GM18868 (cell line): ENCODE results near the gene IGSF9B.
A peak's percentile ranks its signal among the peaks of the same experiment; 100 is the strongest.

Source experiments
- ATAC-seq: cut with Tn5 transposase; IDR thresholded peaks from one replicate; pipeline ENCODE4 v1.9.1; 2021; ENCODE audit warnings: mild to moderate bottlenecking, moderate library complexity; ENCODE audit not compliant: unreplicated experiment

The IGSF9B gene

GRCh38 chr11:133955081-133955891, 1.5 kb downstream of the IGSF9B start:
- no peak for ATAC-seq

- no peak for ATAC-seq
These were observed 2.8 kb downstream of the IGSF9B start for GRCh38 chr11:133953999-133954398.

GRCh38 chr11:133953547-133953946, 3.2 kb downstream of the IGSF9B start:
- no peak for ATAC-seq

DNA sequence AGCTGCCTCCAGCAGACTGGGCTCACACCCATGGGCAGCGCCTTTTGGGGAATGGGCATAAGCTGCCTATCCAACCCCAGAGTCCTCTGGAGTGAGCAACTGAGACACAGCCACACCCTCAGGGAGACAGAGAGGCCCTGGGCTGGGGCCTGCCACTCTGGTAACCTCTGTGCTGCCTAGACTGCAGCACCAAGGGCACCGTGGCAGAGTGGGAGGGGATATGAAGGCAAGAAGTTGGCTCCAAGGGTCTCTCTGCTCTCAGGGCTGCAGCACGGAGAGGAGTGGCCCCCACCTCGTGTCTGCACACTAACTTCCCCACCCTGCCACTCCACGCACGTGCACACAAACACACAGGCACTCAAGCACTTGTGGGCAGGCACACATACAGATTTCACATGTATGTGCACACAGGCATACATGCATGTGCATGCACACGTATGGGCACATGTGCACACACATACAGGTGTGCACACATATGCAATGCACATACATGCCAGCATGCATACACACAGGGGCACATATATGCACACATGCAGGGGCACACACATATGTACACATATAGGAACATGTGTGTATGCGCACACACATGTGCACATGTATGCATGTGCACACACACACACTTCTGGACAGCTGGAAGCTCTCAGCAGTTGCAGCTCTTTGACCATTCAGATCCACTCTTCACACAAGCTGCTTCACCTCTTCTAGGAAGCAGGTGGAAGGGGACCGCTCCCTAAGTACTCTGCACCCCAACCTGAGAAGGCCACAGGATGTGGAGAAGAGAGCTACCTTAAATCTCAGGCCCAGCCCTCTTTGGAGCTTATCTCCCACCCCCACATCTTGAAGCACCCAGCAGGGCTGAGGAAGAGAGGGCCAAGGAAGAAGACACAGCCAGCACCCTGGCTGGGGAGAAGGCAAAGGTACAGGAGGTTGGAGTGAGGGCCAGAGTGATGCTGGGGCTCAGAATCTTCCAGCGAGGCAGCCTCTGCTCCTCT, 4.3 kb downstream of the IGSF9B start:
- ATAC-seq: no peak

- no peak for ATAC-seq
These were observed 5.2 kb downstream of the IGSF9B start for GRCh38 chr11:133951327-133952198.

DNA sequence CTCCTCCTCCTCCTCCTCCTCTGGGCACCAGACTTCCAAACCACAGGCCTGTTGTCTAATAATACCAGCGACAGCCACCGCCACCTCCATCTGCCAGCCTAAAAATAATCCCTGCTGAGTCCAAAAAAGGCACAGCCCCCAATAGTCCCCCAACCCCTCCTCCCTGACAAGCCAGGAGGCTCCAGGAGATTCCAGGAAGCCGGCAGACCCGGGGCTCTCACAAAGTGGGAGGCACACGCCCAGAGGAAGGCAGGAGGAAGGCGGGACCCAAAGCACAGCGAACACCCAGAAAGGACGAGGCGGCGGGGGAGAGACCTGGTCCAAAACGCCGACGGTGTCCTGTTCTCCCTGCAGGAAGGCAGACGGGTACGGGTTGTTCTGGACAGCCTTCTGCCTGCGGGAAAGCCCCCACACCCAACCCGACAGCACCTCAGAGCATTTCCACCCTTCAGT, 5.9 kb downstream of the IGSF9B start:
- no peak for ATAC-seq

DNA sequence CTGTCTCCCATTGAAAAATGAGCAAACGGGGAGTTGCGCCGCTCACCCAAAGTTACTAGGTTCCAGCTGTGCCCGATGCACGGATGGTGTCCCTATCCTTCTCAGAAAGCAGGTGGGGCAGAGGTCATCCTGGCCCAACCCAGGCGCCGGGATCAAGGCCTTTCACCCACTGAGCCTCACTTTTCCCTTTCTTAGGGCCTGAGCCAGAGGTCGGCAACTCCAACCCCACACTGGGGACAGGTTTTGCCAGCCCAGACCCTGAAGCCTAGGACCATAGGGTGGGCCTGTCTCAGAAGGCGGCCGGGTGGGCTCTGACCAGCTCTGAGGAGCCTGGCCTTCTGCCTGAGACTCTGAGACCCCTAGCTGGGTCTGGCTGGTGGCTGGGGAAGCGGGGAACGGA, 6.3 kb downstream of the IGSF9B start:
- ATAC-seq: no peak

GRCh38 chr11:133949129-133949528, 7.6 kb downstream of the IGSF9B start:
- no peak for ATAC-seq

DNA sequence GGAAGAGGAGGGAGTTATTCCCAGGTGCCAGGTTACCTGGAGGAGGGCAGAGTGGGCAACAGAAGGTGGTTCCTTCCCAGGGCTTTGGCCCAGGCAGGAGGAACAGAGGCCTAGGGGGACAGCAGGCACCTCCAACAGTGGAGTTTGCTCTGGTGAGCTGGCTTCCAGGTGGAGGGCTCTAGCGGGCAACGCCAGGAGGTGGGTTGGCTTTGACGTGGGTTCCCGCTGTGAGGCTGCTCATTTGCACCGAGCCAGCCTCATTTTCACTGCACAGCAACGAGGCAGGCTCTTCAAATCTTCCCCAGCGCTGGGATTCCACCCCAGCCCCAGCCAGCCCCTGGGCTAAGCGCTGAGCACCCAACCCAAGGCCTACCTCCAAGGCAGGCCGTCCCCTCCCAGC, 8.1 kb downstream of the IGSF9B start:
- ATAC-seq: no peak

DNA sequence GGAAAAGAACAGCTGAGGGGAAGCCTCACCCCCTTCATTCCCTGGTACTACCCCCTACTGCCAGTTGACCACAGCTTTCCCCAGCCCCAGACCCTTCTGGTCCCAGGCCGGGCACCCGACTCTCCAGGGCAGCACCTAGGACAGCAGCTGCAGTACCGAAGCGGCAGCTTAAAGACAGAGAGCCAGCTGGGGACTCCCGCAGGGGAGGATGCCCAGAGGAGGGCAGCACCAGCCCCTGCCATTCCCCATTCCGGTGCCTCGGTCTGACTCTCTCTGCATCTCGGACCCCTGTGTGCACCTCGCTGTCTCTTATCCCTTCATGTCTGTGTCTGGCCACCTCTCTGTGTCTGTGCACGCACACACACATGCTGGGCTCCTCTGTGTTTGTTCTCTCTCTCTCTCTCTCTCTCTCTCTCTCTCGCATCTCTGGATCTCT, 9.4 kb downstream of the IGSF9B start:
- ATAC-seq: peak; percentile 64

DNA sequence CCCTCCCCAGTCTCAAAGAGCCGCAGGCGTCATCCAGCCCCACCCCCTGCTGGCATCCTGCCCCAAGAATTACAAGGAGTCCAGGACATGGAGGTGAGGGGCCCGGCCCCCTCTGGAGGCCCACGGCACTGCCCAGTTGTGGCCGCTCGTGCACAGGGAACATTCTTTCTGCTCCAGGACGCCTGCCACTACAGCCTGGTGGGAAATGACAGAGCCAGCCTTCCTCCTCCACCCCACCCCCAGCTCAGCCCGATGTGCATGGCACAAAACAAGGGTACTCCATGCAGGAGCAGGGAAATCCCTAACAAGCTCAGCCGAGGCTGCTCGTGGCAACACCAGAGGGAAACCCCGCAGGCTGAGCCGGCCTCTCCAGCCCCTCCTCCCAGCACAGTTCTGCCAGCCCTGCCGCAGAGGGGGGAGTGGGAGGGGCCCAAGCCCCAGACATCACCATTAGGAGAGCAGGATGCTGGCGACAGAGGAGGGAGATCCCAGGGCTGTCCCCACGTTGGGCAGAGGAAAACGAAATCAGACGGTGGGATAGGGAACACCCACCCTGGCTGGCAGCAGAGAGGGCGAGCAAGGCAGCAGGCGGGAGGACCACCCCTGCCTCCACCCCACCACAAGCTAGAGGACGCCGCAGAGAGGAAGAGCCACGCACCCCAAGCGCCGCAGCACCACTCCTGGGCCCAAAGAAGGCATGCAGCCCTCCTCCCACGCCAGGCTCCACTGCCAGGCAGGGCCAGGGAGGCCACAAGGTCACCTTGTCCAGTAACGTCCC, 10.0 kb downstream of the IGSF9B start:
- no peak for ATAC-seq

DNA sequence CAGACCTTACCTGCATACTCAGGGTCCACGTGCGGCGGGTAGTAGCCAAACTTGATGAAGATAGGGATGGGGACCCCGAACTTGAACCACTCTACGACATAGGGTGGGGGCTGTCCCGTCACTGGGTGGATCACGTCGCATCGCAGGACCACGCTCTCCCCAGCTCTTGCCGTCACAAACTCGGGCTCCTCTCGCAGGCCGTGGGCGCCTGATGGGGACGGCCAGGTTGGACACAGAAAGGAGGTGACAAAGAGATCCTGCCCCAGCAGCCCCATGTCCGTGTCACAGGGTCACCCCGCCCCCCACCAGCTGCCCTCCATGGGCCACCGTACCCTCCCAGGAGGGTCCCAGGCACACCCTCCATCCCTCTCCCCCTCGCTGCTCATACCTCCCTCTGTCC, 10.7 kb downstream of the IGSF9B start:
- no peak for ATAC-seq

DNA sequence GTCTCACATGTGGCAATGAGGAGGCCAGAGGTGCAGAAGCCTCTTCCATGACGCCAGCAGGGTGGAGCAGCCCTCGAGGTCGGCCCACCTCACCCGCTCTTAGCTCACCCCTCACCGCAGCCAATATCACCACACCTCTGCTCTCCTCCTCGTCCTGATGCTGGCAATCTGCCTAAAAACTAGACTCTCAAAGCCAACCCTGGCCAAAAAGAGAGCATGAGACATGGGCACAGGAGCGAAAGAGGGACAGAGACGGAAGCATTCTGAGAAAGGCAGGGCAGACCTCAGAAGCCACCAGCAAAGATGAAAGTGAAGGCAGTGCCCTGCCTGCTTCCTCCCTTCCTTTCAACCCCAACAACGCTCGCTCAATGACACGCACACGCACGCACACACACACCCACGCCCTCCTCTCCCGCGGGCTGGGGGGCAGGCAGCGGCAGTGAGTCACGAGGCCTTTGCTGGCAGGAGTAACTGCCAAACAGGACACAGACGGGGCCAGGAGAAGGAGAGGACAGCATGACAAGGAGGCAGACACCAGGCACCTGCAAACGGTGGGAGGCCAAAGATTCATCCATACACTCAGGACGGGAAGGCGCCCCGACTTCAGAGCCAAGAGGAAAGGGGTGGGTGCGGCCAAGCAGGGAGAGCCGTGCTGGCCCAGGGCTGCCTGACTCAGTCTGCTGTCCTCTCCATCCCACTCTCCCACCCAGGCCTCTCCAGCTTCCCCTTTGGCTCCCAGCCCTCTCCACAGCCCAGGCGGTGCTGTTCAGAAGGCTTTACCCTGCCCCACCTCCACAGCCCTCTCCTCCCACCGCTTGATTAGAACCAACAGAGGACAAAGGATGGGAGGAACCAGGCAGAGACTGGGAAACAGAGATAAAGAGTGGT, 11.4 kb downstream of the IGSF9B start:
- peak; percentile 50 for ATAC-seq

DNA sequence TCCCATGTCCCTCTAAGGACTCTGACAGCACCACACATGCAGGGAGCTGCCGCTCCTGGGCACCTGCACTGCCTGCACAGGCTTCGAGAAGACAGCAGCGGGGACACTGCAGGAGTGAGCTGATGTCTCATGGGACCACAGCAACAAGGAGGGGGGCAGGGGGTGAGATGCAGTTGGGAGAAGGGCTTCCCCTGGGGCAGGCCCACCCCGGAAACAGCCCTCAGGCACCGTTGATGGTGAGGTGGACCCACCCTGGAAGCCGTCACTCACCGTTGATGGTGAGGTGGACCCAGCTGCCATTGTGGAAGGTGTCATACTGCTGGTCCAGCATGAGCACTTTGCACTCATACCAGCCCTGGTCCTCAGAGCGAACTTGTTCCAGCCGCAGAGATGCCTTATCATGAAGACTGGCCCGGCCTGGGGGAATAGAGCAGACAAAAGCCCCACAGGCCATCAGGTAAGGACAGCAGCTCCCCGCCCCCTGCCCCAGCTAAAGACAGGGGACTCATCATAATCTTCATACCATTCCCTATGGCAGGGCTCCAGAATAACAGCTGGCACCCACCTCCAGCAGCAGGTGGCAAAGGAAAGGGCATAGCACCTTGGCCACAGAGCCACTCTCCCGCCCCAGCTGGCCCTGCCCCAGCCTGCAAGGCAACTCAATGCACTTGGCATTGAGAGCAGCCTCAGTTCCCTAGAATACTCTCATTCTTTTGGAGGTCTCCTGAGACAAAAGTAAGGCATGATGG, 12.6 kb downstream of the IGSF9B start:
- ATAC-seq: no peak

DNA sequence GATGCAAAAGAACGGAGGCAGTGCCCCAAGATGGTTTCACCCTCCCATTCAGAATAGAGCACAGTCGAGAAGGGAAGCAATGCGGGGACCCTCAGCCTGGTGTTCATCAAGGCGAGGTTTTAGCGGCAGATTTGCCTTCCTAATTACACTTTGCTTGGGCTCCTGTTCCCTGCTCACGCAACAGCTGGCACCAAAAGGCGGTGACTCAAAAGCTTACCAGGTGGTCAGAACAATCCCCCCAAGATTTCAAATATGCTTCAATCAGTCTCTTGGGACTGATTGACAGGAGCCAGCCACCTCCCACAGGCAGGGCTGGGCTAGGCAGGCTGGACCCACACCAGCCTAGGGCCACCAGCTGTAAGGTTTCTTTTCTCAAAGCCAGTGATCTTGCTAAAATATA, 14.2 kb downstream of the IGSF9B start:
- ATAC-seq: no peak

- no peak for ATAC-seq
These were observed 15.2 kb downstream of the IGSF9B start for GRCh38 chr11:133941546-133941945.

DNA sequence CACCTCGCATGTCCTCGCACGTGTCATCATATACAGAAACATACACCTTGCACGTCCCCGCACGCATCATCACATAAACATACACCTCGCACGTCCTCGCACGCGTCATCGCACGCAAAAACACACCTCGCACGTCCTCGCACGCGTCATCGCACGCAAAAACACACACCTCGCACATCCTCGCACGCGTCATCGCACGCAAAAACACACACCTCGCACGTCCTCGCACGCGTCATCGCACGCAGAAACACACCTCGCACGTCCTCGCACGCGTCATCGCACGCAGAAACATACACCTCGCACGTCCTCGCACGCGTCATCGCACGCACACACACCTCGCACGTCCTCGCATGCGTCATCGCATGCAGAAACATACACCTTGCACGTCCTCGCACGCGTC, 16.7 kb downstream of the IGSF9B start:
- no peak for ATAC-seq

DNA sequence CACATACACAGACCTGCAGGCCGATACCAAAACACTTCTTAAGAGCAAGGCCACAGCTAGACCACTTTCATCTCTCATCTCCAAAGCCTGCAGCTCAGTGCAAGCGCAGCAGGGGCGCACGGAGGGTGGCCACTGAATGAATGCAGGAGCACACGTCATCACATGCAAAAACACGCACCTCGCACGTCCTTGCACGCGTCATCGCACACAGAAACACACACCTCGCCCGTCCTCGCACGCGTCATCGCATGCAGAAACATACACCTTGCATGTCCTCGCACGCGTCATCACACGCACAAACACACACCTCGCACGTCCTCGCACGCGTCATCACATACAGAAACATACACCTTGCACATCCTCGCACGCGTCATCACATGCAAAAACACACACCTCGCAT, 17.2 kb downstream of the IGSF9B start:
- ATAC-seq: no peak
